Caki2 (cell line): ENCODE data around the gene EIF2S2. TPM values are rescaled to one million over a fixed set of nuclear protein-coding genes. Genes with fewer than 3 reads are reported as not detected.

Experiments
- DNase-seq: peaks from one replicate; pipeline ENCODE4 v3.0.0-alpha.2; 2015; ENCODE audit warnings: low read depth
- in situ Hi-C: cut with HindIII; loops from 2 replicates; pipeline ENCODE4 v1.10.0; 2016; ENCODE audit warnings: low sequenced_read_pairs, low pct_unique_long_range_greater_than_20kb, mixed read lengths
- total RNA-seq: library from RNA; depleted of rRNA; stranded (reverse); fragments of >200 nt; shearing (Covaris generic); gene quantifications from 2 replicates; pipeline ENCODE4 v1.2.3, GENCODE V29; 2014; ENCODE audit warnings: low replicate concordance; rRNA removed

Gene EIF2S2
- total RNA-seq, 1 experiment from 2014 or later, result 171 TPM

GRCh38 chr20:34047917-34048316 is 64.1 kb downstream of the EIF2S2 start:
- no peak for DNase-seq
- in situ Hi-C loops, result no loop called here

- DNase-seq, result no peak
- in situ Hi-C loops, result no loop called here
Observed at GRCh38 chr20:34047010-34047687, 64.9 kb downstream of the EIF2S2 start.

- in situ Hi-C loops, result no loop called here
- no peak for DNase-seq
Observed at GRCh38 chr20:34045930-34046725, 65.9 kb downstream of the EIF2S2 start.

GRCh38 chr20:34045294-34045693 is 66.7 kb downstream of the EIF2S2 start:
- in situ Hi-C loops, result no loop called here
- no peak for DNase-seq

GRCh38 chr20:34043025-34043424 is 69.0 kb downstream of the EIF2S2 start:
- in situ Hi-C loops, result no loop called here
- DNase-seq, result no peak

- DNase-seq, result no peak
- in situ Hi-C loops, result no loop called here
Observed at GRCh38 chr20:34042262-34042661, 69.8 kb downstream of the EIF2S2 start.

- DNase-seq, result no peak
- in situ Hi-C loops, result no loop called here
Observed at GRCh38 chr20:34041226-34041625, 70.8 kb downstream of the EIF2S2 start.

GRCh38 chr20:34040300-34040995 is 71.6 kb downstream of the EIF2S2 start:
- DNase-seq, result no peak
- in situ Hi-C loops, result no loop called here

Other genes starting within 250 kb of the EIF2S2 start
- gene RALY, start 118.3 kb downstream of the EIF2S2 start, total RNA-seq, result 258 and 327 TPM in 2 replicates
- gene ASIP, start 129.2 kb upstream of the EIF2S2 start, total RNA-seq, result not detected in 2 replicates
- 247 and 297 TPM in 2 replicates for gene AHCY, start 191.1 kb upstream of the EIF2S2 start, total RNA-seq